GM21381 (cell line): ENCODE measurements around the gene EPHA2.
"Not testable (repeated sequence)": the region's sequence is repeated elsewhere in the genome, so short reads cannot be mapped to it uniquely, and the experiment has no call there.

Experiments used
- ATAC-seq: cut with Tn5 transposase; IDR thresholded peaks from one replicate; pipeline ENCODE4 v1.9.1; 2021; ENCODE audit warnings: mild to moderate bottlenecking, moderate library complexity; ENCODE audit not compliant: unreplicated experiment

EPHA2 gene

DNA sequence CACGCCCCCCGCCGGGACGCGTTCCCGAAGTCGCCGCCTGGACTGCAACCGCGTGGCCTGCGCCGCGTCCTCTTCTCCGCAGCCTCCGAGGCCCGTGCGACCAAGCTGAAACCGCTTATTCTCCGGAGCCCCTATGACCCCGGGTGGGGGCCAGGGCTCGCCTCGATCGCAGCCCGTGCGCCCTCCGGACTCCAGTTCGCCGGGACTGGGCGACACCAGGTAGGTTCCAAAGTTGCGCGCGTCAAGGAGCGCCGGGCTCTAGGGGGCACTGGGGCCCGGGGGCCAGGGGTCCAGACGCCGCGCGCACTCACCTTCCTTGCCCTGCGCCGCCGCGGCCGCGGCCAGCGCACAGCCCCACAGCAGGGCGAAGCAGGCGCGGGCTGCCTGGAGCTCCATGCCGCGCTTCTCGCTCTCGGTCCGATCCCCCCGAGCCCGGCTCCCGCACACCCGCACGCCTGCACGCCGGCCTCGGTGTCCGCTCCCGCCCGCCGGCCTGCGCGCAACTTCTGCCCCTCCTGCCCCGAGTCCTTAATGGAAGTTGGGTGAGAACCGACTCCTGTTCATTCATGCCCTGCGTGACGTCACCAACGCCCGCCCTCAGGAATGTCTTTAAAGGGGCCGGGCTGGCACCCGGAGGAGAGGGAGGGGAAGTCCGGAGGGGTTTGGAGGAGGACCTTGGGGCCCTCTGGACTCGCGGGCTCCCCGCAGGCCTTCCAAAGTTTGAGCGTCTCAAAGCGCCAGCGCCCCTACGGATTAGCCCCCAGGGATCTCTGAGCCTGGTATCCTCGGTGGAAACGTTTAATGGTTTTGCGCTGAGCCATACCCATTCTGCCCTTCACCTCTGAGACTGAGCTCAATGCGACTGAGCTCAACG lies at the start of gene EPHA2:
EPHA2 (minus strand) TSS at position 533 of the 874 bp plus-strand sequence; CDS start at position 396, 137 bp downstream.
- ATAC-seq = no peak

DNA sequence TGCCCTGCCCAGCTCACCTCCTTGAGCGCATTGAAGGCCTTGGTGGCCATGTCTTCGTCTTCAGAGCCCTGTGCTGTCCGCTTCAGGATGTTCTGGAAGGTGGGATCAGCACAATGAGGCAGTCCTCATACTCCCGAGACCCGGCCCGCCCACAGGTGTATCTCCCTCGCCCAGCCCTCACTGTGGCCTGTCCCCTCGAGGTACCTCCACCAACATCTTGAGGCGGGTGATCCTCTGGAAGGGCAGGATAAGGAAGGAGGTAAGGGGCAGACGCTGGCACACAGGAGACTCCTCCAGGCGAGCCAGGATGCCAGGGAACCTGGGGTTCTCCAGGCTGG lies 49.4 kb upstream of the EPHA2 start:
- ATAC-seq = no peak

DNA sequence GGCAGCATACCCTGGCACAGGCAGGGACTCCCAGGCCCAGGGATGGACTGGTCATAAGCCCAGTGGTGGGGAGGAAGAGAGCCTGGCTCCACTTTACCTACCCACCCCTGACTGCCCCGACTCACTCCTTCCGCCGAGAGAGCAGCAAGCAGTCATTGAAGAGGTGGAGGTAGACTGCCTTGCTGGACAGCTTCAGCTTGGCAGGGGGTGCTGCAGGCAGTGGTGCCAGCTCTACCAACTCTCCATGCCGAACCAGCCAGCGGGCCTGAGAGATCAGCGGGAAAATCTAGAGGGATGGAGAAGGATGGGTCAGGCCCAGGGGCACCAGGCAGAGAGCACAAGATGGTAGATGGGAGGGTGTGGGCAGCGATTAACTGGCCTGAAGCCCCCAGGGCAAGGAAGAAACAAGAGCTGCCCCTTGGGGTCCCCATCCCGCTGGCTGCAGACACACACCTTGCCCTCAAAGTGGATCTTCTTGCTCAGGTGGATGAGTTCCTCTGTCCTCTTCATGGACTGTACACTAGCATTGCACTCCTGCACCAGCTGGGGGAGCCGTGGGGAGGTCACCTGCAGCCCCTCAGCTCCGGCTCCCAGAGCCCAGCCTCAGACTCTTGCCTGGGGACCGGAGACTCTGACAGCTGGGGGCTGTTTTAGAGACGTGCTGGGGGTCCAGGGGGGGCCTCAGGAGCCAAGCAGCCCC lies 48.9 kb upstream of the EPHA2 start:
- no peak for ATAC-seq

DNA sequence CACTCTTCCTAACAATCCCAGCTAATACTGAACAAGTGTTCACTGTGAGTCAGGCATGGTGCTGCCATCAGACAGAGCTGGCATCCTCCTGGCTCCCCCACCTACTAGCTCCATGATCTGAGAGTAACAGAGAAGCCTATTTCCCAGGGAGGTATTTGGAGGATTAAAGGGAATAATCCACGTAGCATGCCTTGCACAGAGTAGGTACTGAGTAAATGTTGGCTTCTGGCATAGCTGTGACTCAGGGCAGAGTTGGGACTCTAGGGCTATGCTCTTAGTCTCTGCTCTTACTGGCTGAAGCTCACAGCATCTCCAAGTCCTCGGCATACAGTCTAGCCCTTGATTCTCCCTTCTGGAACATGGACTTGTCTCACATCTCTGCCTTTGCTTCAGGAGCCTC lies 48.3 kb upstream of the EPHA2 start:
- no peak for ATAC-seq

DNA sequence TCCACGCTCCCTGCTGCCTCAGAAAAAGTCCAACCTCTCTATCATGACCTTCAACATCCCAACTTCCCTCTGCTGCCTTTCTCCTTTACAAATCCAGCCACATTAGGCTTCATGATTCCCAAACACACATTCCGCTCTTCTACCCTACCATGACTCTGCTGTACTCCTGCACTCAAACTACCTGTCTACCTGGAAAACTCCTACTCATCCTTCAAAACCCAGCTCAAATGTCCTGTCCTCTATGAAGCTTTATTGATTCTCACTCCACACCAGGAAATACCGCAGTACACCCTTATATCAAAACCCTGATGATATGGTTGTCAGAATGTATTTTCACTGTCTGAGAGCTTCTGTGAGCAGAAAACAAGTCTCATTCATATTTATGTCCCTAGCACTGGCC lies 47.7 kb upstream of the EPHA2 start:
- no peak for ATAC-seq

DNA sequence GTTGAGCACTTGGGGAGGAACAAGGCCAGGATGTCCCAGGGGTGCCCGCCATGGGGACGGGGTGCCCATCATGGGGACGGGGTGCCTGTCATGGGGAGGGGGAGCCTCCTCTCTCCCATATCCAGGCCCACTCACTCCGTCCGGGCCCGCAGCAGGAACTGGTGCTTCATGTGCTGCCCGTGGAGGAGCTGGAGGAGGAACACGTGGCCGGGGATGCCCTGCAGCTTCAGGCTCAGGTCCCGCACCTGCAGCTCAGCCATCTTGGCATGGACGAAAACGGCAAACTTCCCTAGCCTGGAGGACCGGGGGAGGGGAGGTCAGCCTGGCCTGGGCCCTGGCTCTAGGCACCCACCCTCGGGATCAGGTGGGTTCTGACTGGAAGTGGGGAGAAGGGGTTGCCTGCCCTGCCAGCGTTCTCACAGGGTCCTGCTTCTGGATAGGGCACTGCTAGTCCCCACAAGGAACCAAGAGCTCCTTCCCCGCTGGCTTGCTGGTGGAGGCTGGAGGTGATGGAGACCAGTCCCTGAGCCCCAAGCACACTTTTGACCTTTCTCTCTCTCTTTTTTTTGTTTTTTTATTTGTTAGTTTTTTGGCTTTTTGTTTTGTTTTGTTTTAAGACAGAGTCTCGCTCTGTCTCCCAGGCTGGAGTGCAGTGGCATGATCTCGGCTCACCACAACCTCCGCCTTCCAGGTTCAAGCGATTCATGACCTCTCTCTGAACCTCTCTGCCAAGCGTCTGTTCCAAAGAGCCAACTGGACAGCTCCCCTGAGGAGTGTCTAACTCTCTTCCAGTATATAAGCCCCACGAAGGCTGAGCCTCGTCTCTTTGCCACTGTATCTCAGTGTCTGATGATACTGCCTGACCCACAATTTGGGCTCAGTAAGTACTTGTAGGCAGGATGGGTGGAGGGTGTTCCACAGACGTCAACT lies 46.7 kb upstream of the EPHA2 start:
- no peak for ATAC-seq

DNA sequence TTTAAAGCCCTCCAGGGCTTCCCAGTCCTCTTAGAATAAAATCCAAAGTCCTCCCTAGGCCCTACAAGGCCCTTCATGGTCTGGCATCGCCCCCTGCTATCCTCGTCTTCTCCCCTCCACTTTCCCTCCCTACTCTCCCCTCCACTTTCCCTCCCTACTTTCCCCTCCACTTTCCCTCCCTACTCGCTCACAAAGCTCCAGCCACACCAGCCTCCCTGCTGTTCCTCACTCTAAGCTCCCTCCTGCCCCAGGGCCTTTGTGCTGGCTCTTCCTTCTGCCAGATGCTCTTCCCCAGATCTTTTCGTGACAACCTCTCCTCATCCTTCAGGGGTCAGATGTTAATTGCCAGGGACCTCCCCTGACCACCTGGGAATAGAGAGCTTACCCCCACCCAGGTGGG lies 43.8 kb upstream of the EPHA2 start:
- ATAC-seq = no peak

DNA sequence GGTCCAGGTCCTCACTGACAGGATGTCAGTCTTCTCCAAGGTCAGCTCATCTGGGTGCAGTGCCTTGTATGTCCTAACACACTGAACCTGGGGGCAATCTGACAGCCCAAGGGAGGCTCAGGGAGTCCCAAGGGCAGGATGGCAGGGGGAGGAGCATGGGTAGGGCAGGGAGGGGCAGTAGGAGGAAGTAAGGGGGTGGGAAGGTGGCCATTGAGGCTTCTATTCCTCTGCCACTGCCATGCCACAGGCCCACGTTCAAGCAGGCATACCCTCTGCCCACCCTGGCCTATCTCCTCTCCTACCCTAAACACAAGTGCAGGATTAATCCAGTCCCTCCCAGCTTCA lies 43.3 kb upstream of the EPHA2 start:
- ATAC-seq = no peak

DNA sequence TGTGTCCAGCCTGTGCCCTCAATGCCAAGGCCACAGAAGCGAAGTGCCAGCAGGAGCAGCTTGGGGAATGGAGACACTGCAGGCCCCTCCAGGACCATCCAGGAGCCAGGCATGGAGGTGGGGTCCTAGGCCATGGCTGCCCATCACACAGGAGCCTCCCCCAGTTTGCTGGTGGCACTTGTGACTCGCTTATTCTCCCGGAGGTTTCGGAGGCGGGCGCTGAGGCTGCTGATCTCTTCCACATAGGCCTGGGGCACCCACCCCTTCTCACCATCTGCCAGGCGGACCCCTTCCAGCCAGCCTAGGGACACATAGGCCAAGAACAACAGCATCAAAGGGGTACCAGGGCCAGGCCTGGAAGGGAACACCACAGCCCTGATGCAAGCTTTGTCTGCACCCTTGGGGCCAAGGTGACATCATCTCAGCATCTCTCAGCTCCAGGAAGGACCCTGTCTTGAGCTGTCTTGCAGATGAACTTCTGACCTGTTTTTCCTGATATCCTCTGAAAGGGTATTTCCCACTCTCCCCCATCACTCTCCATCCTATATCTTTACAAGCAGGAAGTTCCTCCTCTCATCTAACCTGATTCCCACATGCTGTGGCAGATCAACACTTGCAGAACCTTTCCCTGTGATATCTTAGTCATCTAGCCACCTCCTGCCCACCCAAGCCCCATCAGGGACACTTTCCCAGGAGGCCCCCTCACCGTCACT lies 42.7 kb upstream of the EPHA2 start:
- ATAC-seq = no peak

DNA sequence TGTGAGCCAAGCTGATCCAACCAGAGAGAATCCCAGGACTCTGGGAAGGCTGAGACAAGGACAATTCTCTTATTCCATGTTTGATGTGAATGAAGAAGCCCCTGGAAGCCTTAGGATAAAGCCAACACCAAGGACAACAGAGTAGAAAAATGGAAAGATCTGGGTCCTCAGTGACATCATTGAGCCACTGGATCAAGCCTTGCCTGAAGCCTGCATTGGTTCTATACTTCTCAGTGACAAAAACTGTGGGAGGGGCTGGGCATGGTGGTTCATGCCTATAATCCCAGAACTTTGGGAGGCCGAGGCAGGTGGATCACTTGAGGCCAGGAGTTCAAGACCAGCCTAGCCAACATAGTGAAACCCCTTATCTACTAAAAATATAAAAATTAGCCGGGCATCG lies 41.0 kb upstream of the EPHA2 start:
- ATAC-seq = no peak

DNA sequence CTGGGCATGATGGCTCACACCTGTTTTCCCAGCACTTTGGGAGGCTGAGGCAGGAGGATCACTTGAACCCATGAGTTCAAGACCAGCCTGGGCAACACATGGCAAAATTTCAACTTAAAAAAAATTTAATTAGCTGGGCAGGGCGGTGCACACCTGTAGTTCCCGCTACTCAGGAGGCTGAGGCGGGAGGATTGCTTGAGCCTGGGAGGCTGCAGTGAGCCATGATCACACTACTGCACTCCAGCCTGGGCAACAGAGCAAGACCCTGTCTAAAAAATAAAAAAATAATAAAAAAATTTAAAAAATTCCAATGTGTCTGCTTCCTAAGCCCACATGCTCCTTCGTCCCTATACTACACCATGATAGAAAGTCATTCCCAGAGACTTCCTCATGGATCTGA lies 40.3 kb upstream of the EPHA2 start:
- ATAC-seq = not testable (repeated sequence)

DNA sequence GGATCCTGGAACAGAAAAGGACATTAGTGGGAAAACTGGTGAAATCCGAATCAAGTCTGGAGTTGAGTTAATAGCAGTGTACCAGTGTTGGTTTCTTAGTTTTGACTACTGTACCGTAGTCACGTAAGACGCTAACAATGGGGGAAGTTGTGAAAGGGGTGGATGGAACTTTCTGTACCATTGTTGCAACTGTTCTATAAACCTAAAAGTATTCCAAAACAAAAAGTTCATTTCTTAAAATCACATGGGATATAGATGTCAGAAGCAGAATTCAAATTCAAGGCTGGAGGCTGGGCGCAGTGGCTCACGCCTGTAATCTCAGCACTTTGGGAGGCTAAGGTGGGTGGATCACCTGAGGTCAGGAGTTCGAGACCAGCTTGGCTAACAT lies 39.6 kb upstream of the EPHA2 start:
- ATAC-seq = no peak

DNA sequence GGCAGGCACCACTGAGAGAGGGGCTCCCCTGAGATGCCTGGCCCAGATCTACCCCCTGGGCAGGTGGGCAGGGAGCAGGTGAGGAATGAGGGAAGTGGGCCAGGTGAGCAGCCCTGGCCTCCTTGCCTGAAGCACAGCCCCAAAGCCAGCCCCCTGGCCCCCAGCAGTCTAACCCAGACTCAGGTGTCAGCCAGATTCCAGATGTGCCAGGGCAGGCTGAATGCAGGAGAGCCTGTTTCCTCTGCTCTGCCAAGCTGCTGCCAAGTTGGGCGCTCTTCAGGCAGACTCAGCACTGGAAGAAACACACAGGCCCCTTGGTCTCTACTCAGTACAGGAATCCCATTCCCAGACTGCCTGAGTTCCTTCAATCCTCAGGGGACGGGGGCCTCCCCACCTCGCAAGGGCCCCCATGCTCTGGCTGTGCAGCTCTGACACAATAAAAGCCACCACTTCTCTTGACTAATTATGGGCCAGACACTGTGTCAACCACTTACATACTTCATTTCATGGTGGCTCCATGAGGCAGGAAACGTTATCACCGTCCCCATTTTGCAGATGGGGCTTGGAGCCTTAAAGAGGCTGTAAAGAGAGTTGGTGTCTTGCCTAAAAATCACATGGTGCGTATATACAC lies 36.2 kb upstream of the EPHA2 start:
- ATAC-seq = no peak

DNA sequence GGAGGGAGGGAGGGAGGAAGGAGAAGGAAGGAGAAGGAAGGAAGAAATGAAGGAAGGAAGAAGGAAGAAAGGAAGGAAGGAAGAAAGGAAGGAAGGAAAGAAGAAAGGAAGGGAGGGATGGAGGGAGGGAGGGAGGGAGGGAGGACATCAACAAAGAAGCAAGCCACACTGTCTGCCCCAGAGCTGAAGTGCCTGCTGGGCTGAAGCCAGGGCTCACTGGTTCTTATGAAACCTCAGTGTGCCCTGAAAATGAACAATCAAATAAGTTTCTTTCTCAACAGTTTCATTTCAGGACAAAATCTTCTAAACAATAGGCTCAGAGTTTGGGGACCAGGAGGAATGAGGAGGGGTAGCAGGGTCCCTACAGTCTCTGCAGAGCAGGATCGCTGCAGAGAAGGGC lies 35.4 kb upstream of the EPHA2 start:
- ATAC-seq = no peak

DNA sequence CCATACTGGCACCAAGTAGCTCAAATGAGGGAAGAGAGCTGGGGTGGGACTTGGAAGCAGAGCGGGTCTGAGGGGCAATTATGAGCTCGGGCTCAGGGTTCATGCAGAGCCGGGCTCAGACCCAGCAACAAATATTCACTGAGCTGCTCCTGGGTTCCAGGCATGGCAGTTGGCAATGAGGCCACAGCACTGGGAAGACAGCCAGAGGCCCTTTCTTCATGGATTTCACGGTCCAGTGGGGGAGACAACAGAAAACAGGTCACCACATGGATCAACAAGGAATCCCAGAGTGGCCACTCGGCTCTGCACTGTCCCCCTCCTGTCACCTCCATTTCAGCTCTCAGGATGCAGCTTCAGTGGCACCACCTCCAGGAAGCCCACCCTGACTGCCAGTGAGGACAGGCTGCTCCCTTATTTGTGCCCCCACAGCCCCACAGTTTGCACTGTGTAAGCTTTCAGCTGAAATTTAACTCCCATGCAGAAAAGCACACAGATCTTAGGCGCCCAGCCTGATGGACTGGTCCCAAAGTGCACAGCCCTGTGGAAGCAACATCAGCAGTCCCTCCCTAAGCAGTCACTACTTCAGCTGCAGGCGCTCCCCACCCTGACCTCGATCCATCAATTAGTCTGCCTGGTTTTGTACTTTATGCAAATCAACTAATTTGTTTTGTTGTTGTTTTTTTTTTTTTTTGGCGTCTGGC lies 34.2 kb upstream of the EPHA2 start:
- ATAC-seq = no peak

DNA sequence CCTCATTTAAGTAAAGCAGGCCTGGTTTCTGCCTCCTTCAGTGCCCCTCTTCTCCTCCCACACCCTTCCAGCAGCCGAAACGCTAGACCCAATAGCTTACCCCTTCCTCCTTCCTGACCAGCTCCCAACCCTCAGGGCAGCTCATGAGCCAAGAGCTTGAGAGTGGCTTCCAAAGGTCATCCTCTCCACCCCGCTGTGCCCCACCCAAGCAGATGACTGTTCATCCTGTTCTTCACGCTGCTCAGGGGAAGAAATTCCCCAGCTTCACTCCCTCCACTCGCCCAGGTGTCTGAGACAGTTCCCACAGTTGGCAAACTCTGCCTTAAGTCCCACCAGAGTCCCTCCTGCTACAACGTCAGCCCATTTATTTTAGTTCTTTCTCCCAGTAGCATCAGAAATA lies 33.1 kb upstream of the EPHA2 start:
- ATAC-seq = no peak

DNA sequence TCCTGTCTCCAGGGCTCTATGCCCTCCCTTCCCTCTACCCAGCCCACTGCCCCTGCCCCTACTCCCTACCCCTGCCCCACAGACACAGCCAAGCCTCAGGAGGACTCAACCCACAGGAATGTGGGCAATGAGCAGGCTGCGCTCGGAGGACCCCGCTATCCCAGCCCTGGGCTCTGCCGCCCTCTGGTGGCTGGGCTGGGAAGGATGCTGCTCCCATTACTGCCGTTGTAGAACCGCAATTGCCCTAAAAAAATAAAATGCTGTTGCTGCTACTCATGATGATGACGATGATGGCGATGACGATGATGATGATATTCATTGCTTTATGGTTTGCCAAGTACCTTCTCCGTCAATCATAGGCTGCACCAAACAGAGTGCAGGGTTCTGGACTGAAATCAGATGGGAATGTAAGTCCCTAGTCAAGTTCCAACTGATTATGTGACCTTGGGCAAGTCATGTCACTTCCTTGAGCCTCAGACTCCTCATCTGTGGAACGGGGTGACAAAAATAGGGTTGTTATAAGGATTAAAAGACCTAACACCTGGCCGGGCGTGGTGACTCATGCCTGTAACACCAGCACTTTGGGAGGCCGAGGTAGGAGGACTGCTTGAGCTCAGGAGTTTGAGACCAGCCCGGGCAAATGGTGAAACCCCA lies 32.0 kb upstream of the EPHA2 start:
- ATAC-seq = no peak

DNA sequence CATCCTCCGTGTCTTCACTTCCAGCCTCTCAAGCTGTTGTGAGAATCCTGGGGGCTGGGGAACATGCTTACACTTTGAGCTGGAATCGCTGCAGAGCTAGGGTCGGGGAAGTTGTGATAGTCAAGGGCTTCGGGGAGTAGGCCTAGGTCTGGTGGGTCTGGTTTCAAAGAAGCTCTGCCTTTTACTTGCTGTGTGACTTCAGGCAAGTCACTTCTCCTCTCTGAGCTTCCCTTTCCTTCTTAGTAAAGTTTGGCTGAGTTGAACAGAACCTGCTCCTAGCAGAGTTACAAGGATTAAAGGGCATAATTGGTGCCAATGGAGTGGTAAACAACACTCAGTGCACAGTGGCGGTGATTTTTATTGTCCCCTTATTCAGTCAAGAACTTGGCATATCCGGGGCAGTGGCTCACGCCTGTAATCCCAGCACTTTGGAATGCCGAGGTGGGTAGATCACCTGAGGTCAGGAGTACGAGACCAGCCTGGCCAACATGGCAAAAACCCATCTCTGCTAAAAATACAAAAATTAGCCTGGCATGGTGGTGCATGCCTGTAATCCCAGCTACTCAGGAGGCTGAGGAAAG lies 30.9 kb upstream of the EPHA2 start:
- ATAC-seq = no peak
